Stimulated activated CD8-positive, alpha-beta memory T cell treated with anti-CD3 and anti-CD28 coated beads, Interleukin-7, amount 100 ng/mL, for 48 hours (primary cell): ENCODE results near the gene CFAP43.
A peak's percentile ranks its signal among the peaks of the same experiment; 100 is the strongest.

Experiments
- DNase-seq, 2 donors: peaks; one replicate each; pipeline ENCODE4 v3.0.0-alpha.2; 2020; ENCODE audit warnings: low read depth in 1 of 2; ENCODE audit errors: extremely low read depth in 1 of 2

Gene CFAP43

GRCh38 chr10:104142081-104142480 lies 90.1 kb downstream of the CFAP43 start:
- DNase-seq, result no peak

GRCh38 chr10:104139221-104139620 lies 92.9 kb downstream of the CFAP43 start:
- no peak for DNase-seq

GRCh38 chr10:104138131-104138530 lies 94.0 kb downstream of the CFAP43 start:
- DNase-seq, result no peak

- no peak for DNase-seq
Measured at GRCh38 chr10:104130041-104130440, 102.1 kb downstream of the CFAP43 start.

- DNase-seq, result no peak
Measured at GRCh38 chr10:104128214-104128613, 104.0 kb downstream of the CFAP43 start.

- no peak for DNase-seq
Measured at GRCh38 chr10:104127411-104127810, 104.8 kb downstream of the CFAP43 start.

GRCh38 chr10:104123397-104123796 lies 108.8 kb downstream of the CFAP43 start:
- no peak for DNase-seq

GRCh38 chr10:104122225-104123107 lies 109.7 kb downstream of the CFAP43 start:
- no peak for DNase-seq

- peak; percentile 97 to 99 for DNase-seq
Measured at GRCh38 chr10:104121485-104122224, 110.5 kb downstream of the CFAP43 start, which contains the start of gene SFR1. TSS of gene SFR1 (plus strand) at chr10:104122171. CDS start at chr10:104122184, 13 bp downstream.

- DNase-seq, result peak; percentile 39 to 84
Measured at GRCh38 chr10:104120903-104121484, 111.2 kb downstream of the CFAP43 start.

- no peak for DNase-seq
Measured at GRCh38 chr10:104120512-104120902, 111.7 kb downstream of the CFAP43 start.

GRCh38 chr10:104119996-104120395 lies 112.2 kb downstream of the CFAP43 start:
- DNase-seq, result no peak

- no peak for DNase-seq
Measured at GRCh38 chr10:104117839-104118323, 114.3 kb downstream of the CFAP43 start.

- DNase-seq, result no peak
Measured at GRCh38 chr10:104113376-104113956, 118.7 kb downstream of the CFAP43 start.

GRCh38 chr10:104109908-104110662 lies 122.1 kb downstream of the CFAP43 start:
- no peak for DNase-seq

GRCh38 chr10:104104926-104105325 lies 127.2 kb downstream of the CFAP43 start:
- DNase-seq, result no peak

- no peak for DNase-seq
Measured at GRCh38 chr10:104104418-104104817, 127.7 kb downstream of the CFAP43 start.

- DNase-seq, result no peak
Measured at GRCh38 chr10:104103956-104104355, 128.2 kb downstream of the CFAP43 start.

- no peak for DNase-seq
Measured at GRCh38 chr10:104101902-104102301, 130.3 kb downstream of the CFAP43 start.

- no peak for DNase-seq
Measured at GRCh38 chr10:104100795-104101194, 131.4 kb downstream of the CFAP43 start.
